H1 (cell line): ENCODE measurements around the gene LAYN. TPM values are rescaled to one million over a fixed set of nuclear protein-coding genes. Genes with fewer than 3 reads are reported as not detected.

Experiments used
- CTCF ChIA-PET: fragments of 300-600 bp; sonication (Branson Sonifier 250); formaldehyde crosslinking; loops from one replicate; lab custom pipeline; 2021; ENCODE audit not compliant: partially characterized antibody; lab: Charles Lee
- POLR2A ChIA-PET: fragments of 300-600 bp; sonication (Branson Sonifier 250); formaldehyde crosslinking; loops from one replicate; lab custom pipeline; 2021; ENCODE audit warnings: inconsistent platforms; ENCODE audit not compliant: partially characterized antibody; lab: Charles Lee
- DNase-seq, 2 experiments: peaks; one replicate each; pipeline versions ENCODE4 v3.0.0 to v3.0.0-alpha.2; 2010 to 2022; ENCODE audit warnings: low spot score in 2 of 2, low read depth in 1 of 2, mixed read lengths in 1 of 2
- FAIRE-seq: peaks from 2 replicates; lab custom pipeline; 2011; peaks lifted over from hg19 to GRCh38; lab: Jason Lieb, UNC
- H2AFZ ChIP-seq: 2 replicates; pipeline ENCODE4 v1.8.1; 2012; ENCODE audit warnings: low read length, inconsistent platforms
- H2AK5ac ChIP-seq: 2 replicates; pipeline ENCODE4 v1.6.1; 2013; ENCODE audit warnings: low read depth, low read length
- H2BK120ac ChIP-seq: replicated peaks from 2 replicates; pipeline ENCODE3; 2013; ENCODE audit warnings: low read depth, low read length, inconsistent platforms
- H2BK12ac ChIP-seq: 2 replicates; pipeline ENCODE4 v1.6.1; 2013; ENCODE audit warnings: low read depth, low read length
- H2BK15ac ChIP-seq: 2 replicates; pipeline ENCODE4 v1.6.1; 2013; ENCODE audit warnings: low read length
- H2BK20ac ChIP-seq: 2 replicates; pipeline ENCODE4 v1.6.1; 2013; ENCODE audit warnings: low read length
- H2BK5ac ChIP-seq: 2 replicates; pipeline ENCODE4 v1.6.1; 2013; ENCODE audit warnings: low read depth, low read length
- H3K14ac ChIP-seq: 2 replicates; pipeline ENCODE4 v1.6.1; 2013; ENCODE audit warnings: inconsistent platforms; ENCODE audit not compliant: insufficient read length
- H3K18ac ChIP-seq: 2 replicates; pipeline ENCODE4 v1.6.1; 2013; ENCODE audit warnings: low read length; ENCODE audit errors: extremely low read depth
- H3K23ac ChIP-seq: 2 replicates; pipeline ENCODE4 v1.6.1; 2013; ENCODE audit warnings: inconsistent platforms; ENCODE audit not compliant: insufficient read length
- H3K23me2 ChIP-seq: 2 replicates; pipeline ENCODE4 v1.6.1; 2013; ENCODE audit warnings: low read depth, low read length
- H3K27ac ChIP-seq: 2 replicates; pipeline ENCODE4 v1.6.1; 2011; ENCODE audit warnings: low read depth, low read length, inconsistent platforms
- H3K27me3 ChIP-seq, 4 experiments: replicated peaks in 1 of 4; 1 replicate in 1 of 4; 2 replicates in 3 of 4; pipeline versions ENCODE4 v1.6.1 to v1.8.1; 2011 to 2013; ENCODE audit warnings: low read length in 3 of 4, mild to moderate bottlenecking in 3 of 4, inconsistent platforms in 2 of 4, mixed read lengths in 2 of 4, moderate library complexity in 1 of 4; ENCODE audit not compliant: control insufficient read depth in 3 of 4, insufficient read depth in 3 of 4; ENCODE audit errors: extremely low read depth in 1 of 4
- H3K36me3 ChIP-seq, 4 experiments: 2 replicates each; pipeline versions ENCODE4 v1.6.1 to v1.8.1; 2011 to 2013; ENCODE audit warnings: mild to moderate bottlenecking in 4 of 4, low read length in 3 of 4, moderate library complexity in 2 of 4, control low read depth in 1 of 4, inconsistent platforms in 1 of 4; ENCODE audit not compliant: insufficient read depth in 4 of 4, control insufficient read depth in 2 of 4
- H3K4ac ChIP-seq: replicated peaks from 2 replicates; pipeline ENCODE3; 2013; ENCODE audit warnings: low read length, low read depth, mixed read lengths, inconsistent platforms; ENCODE audit not compliant: insufficient read length
- H3K4me1 ChIP-seq, 4 experiments: replicated peaks in 1 of 4; 1 replicate in 1 of 4; 2 replicates in 3 of 4; pipeline versions ENCODE4 v1.6.1 to v1.8.1; 2011 to 2013; ENCODE audit warnings: low read length in 3 of 4, inconsistent platforms in 2 of 4, mixed read lengths in 1 of 4; ENCODE audit not compliant: insufficient read depth in 4 of 4, control insufficient read depth in 3 of 4
- H3K4me2 ChIP-seq, 2 experiments: 2 replicates each; pipeline versions ENCODE4 v1.6.1 to v1.8.1; 2011 to 2013; ENCODE audit warnings: low read depth in 2 of 2, low read length in 2 of 2, control low read depth in 1 of 2, inconsistent platforms in 1 of 2, mild to moderate bottlenecking in 1 of 2; ENCODE audit not compliant: insufficient read depth in 1 of 2
- H3K4me3 ChIP-seq, 4 experiments: fragments of 200-600, 300-600 bp in 1 of 4; sonication (generic), shearing (Covaris generic), sonication (Bioruptor Twin) in 1 of 4; 2 replicates each; pipeline versions ENCODE4 v1.5.1 to v1.8.1; 2011 to 2016; ENCODE audit warnings: low read length in 4 of 4, low read depth in 3 of 4, control low read depth in 2 of 4, inconsistent platforms in 2 of 4, mild to moderate bottlenecking in 2 of 4, mixed read lengths in 1 of 4, moderate library complexity in 1 of 4; ENCODE audit not compliant: insufficient read depth in 2 of 4; ENCODE audit errors: extremely low read depth in 1 of 4
- H3K56ac ChIP-seq: replicated peaks from 2 replicates; pipeline ENCODE3; 2013; ENCODE audit warnings: low read depth, mild to moderate bottlenecking, mixed read lengths, low read length, inconsistent platforms; ENCODE audit not compliant: insufficient read length
- H3K79me1 ChIP-seq: 2 replicates; pipeline ENCODE4 v1.6.1; 2013; ENCODE audit warnings: low read depth, low read length, control low read depth
- H3K79me2 ChIP-seq, 2 experiments: 2 replicates each; pipeline versions ENCODE4 v1.6.1 to v1.8.1; 2012 to 2013; ENCODE audit warnings: low read length in 2 of 2, mild to moderate bottlenecking in 2 of 2, inconsistent platforms in 1 of 2; ENCODE audit not compliant: insufficient read depth in 2 of 2, control insufficient read depth in 1 of 2
- H3K9ac ChIP-seq, 4 experiments: replicated peaks in 1 of 4; 1 replicate in 1 of 4; 2 replicates in 3 of 4; pipeline versions ENCODE4 v1.6.1 to v1.8.1; 2011 to 2013; ENCODE audit warnings: low read depth in 3 of 4, low read length in 3 of 4, control low read depth in 2 of 4, mild to moderate bottlenecking in 2 of 4, moderate library complexity in 2 of 4, inconsistent platforms in 1 of 4; ENCODE audit errors: extremely low read depth in 1 of 4
- H3K9me3 ChIP-seq, 2 experiments: 2 replicates each; pipeline versions ENCODE4 v1.6.1 to v1.8.1; 2012 to 2013; ENCODE audit warnings: mild to moderate bottlenecking in 2 of 2, moderate library complexity in 2 of 2, control low read depth in 1 of 2, inconsistent platforms in 1 of 2, low read depth in 1 of 2, low read length in 1 of 2, mixed read lengths in 1 of 2; ENCODE audit not compliant: insufficient read depth in 2 of 2
- H4K20me1 ChIP-seq, 2 experiments: replicated peaks in 1 of 2; 2 replicates each; pipeline versions ENCODE3 to v1.8.1; 2011 to 2013; ENCODE audit warnings: inconsistent platforms in 2 of 2, low read length in 2 of 2, mild to moderate bottlenecking in 1 of 2; ENCODE audit not compliant: insufficient read depth in 2 of 2, control insufficient read depth in 1 of 2
- H4K5ac ChIP-seq: 2 replicates; pipeline ENCODE4 v1.6.1; 2013; ENCODE audit warnings: low read length, low read depth, mixed read lengths, inconsistent platforms; ENCODE audit not compliant: insufficient read length
- H4K8ac ChIP-seq: 2 replicates; pipeline ENCODE4 v1.8.0; 2013; ENCODE audit warnings: mild to moderate bottlenecking, moderate library complexity, low read length, inconsistent platforms; ENCODE audit not compliant: insufficient read depth; ENCODE audit errors: extremely low read depth
- H4K91ac ChIP-seq: replicated peaks from 2 replicates; pipeline ENCODE3; 2013; ENCODE audit warnings: low read length, mixed read lengths, inconsistent platforms; ENCODE audit not compliant: insufficient read length
- JUND ChIP-seq: IDR thresholded peaks from 2 replicates; pipeline ENCODE4 v1.6.1; 2011; ENCODE audit warnings: mild to moderate bottlenecking, improper control_type of control experiment, low read length
- MAFK ChIP-seq: IDR thresholded peaks from 2 replicates; pipeline ENCODE4 v1.6.1; 2012; ENCODE audit warnings: low read depth, mild to moderate bottlenecking, improper control_type of control experiment, low read length
- RAD21 ChIP-seq, 2 experiments: IDR thresholded peaks in 1 of 2; conservative IDR thresholded peaks in 1 of 2; 2 replicates each; pipeline ENCODE4 v1.6.1; 2011; ENCODE audit warnings: low read depth in 2 of 2, low read length in 2 of 2, improper control_type of control experiment in 1 of 2, inconsistent platforms in 1 of 2, mild to moderate bottlenecking in 1 of 2, moderate library complexity in 1 of 2
- RXRA ChIP-seq: IDR thresholded peaks from 2 replicates; pipeline ENCODE4 v1.6.1; 2011; ENCODE audit warnings: low read depth, mild to moderate bottlenecking, low read length, moderate library complexity; ENCODE audit not compliant: insufficient read depth
- SP1 ChIP-seq: IDR thresholded peaks from 2 replicates; pipeline ENCODE4 v1.6.1; 2011; ENCODE audit warnings: low read depth, low read length
- WGBS, 2 experiments: shearing (Covaris generic) in 1 of 2; methylation state at CpG; one replicate each; pipeline versions ENCODE4 v1.1.6 to v1.1.7; 2013 to 2015; ENCODE audit warnings: low lambda C conversion rate in 2 of 2, mixed read lengths in 2 of 2, inconsistent platforms in 1 of 2, low coverage in 1 of 2, missing lambda C conversion rate in 1 of 2; ENCODE audit not compliant: insufficient replicate concordance in 2 of 2, insufficient coverage in 1 of 2, insufficient read length in 1 of 2; ENCODE audit errors: extremely low coverage in 1 of 2, missing lambda C conversion rate in 1 of 2; 5-methylcytosine and 5-hydroxymethylcytosine counted together
- polyA plus RNA-seq, 7 experiments: library from polyadenylated mRNA; depleted of rRNA in 3 of 7; stranded (reverse) in 5 of 7; unstranded in 2 of 7; fragments of >200 nt in 5 of 7; fragments of 200-250 nt in 2 of 7; gene quantifications; 1 replicate in 5 of 7; 2 replicates in 1 of 7; 4 replicates in 1 of 7; pipeline versions ENCODE4 v1.2.1 to v1.2.3, GENCODE V29; 2011 to 2013; ENCODE audit warnings: missing spikeins in 2 of 7, mixed read lengths in 2 of 7
- total RNA-seq: library from RNA; stranded (reverse); fragmentation: NEBNext Ultra II Directional; extraction: Animal tissue kit (Norgen Biotek cat#: 25700); gene quantifications from 2 replicates; pipeline ENCODE4 v1.2.1, GENCODE V29; 2021
- TF ChIP-seq, protein P1 (sequence below): IDR thresholded peaks from 2 replicates; pipeline ENCODE4 v1.6.1; 2011; ENCODE audit warnings: low read depth, mild to moderate bottlenecking, low read length; ENCODE audit not compliant: insufficient read depth

LAYN gene
- total and polyA plus RNA-seq, 2 of the 8 experiments (the other 6 are each of a cell fraction or from before 2014, with no cell fraction given) = 4.2 to 9.3 TPM

DNA sequence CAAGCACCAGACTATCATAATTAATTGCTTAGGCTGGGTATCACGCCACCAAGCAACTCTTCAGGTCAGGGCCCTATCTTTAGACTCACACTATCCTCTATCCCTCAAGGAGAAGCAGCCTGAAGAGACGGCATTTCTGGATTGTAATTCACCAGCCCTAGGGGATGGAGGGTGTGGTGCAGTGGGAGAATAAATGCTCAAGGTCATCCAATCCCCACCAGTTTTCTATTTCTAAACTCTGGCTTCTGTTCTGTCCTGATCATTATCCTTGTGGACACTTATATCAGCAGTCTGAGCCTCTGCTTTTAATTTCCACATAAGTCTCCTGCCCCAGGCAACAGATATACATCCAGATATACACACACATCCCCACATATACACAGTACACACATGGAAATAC, 48.6 kb downstream of the LAYN start:
- Histone ChIP-seq H3K36me3 (no peaks in the 10 kb centered on the region), H2BK12ac (no peak overlapping the region), H2BK120ac (no peak overlapping the region), H3K56ac (no peak overlapping the region), H2BK15ac (no peak overlapping the region), H3K9ac (no peak overlapping the region), H3K79me2 (no peaks in the 10 kb centered on the region), H4K91ac (no peak overlapping the region), H4K8ac (no peak overlapping the region), H3K79me1 (no peaks in the 10 kb centered on the region), H3K18ac (no peak overlapping the region), H3K9me3 (0 out of 4 replicates have a peak, but pooled peaks cover 0 to 4% of the 10 kb centered on the region in 2 experiments), H3K4me2 (no peak overlapping the region), H4K5ac (no peak overlapping the region), H3K27me3 (no peaks in the 10 kb centered on the region), H3K14ac (no peak overlapping the region), H2BK5ac (no peak overlapping the region), H3K4me1 (peaks cover 0 to 4% (median 0%) of the 10 kb centered on the region in 4 experiments; a peak in 1 of 7 replicates), H2BK20ac (no peak overlapping the region), H3K4me3 (no peak overlapping the region), H4K20me1 (no peaks in the 10 kb centered on the region), H3K23me2 (peaks cover 2% of the 10 kb centered on the region; the same call in 1 of the 2 replicates)
- FAIRE-seq (no peak), DNase-seq (no peak)
- ChIA-PET POLR2A (no interaction called here), CTCF (interaction anchor here (0.7 to 2.8 kb wide), 5 partner anchors 134 to 263 kb away, joined by 3 to 14 read pairs (median 4); no protein-coding TSS in a partner anchor)
- no peak for TF ChIP-seq MAFK
- no peak for TF ChIP-seq RAD21 (IDR thresholded peaks at IDR 0.05 in 1 of 2, conservative IDR thresholded peaks at IDR 0.05 in 1 of 2; ENCODE audit: low read depth in 2 of 2, low read length in 2 of 2)
- no peak for TF ChIP-seq RXRA
- no peak for TF ChIP-seq JUND
- TF ChIP-seq SP1 = no peak
- TF ChIP-seq, protein P1, sequence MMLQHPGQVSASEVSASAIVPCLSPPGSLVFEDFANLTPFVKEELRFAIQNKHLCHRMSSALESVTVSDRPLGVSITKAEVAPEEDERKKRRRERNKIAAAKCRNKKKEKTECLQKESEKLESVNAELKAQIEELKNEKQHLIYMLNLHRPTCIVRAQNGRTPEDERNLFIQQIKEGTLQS = no peak
- TF ChIP-seq, all 59 proteins: peak for 0
- Histone ChIP-seq H3K4ac (no peak overlapping the region), H2AFZ (no peak overlapping the region), H2AK5ac (no peak overlapping the region), H3K27ac (no peak overlapping the region), H3K23ac (no peak overlapping the region)
- 87% methylated on average over 2 of the region's 2 CpGs; no CpG with 5 or more reads in 1 of the 2 experiments for whole genome bisulfite sequencing, 2 experiments
